ENCODE data around the gene DISC1.
"Not testable (repeated sequence)": the region's sequence is repeated elsewhere in the genome, so short reads cannot be mapped to it uniquely, and the experiment has no call there.

DISC1 gene

DNA sequence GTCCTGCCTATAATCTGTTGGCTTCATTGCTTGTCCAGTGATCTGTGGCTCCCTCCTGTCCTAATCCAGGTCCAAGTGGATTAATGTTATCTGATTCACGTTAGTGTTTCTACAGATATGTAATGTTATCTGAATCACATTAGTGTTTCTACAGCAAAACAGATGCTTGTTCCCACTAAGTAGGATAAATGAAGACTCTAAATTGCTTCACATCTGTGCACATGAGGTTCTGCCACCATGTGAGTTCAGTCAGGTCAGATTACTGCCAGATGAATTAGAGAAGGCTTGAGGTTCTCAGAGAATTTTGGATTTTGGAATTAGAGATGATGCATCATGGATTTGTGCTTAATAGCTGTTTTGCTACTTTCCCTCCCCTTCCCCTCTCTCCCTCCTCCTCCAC lies 13.2 kb downstream of the DISC1 start:
- DNase-seq (ENCODE audit: low spot score), result no peak

GRCh38 chr1:231641444-231641843 lies 14.9 kb downstream of the DISC1 start:
- not testable (repeated sequence) for DNase-seq (ENCODE audit: low spot score)

GRCh38 chr1:231642061-231642460 lies 15.5 kb downstream of the DISC1 start:
- not testable (repeated sequence) for DNase-seq (ENCODE audit: low spot score)

DNA sequence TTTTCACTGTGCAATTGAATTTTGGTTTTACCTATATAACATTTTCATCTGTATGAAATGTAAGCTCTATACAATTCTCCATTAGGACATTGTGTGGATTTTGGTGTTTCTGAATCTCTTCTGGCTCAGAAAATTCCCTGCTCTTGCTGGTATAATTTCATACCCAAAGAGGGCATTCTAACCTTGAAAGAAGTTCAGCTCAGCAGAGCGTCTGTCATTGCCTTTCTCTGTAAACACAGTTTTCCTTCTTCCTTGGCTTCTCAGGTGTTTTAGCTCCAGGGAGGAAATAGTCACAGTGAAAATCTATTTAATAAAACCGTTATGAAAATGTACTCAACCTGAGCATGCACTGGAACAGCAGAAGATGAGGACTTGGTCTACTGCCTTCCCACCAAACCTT lies 16.0 kb downstream of the DISC1 start:
- DNase-seq (ENCODE audit: low spot score), result no peak

- no peak for DNase-seq (ENCODE audit: low spot score)
These were observed 16.7 kb downstream of the DISC1 start for GRCh38 chr1:231643071-231643934.

GRCh38 chr1:231643935-231644237 lies 17.3 kb downstream of the DISC1 start:
- DNase-seq (ENCODE audit: low spot score), result no peak

DNA sequence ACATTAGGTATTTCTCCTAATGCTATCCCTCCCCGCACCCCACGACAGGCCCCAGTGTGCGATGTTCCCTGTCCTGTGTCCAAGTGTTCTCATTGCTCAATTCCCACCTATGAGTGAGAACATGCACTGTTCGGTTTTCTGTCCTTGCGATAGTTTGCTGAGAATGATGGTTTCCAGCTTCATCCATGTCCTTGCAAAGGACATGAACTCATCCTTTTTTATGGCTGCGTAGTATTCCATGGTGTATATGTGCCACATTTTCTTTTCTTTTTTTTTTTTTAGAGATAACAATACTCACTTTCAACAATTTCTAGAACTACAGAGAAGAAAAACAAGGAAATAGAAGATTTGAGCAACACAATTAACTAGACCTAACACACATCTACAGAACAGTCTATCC lies 19.0 kb downstream of the DISC1 start:
- DNase-seq (ENCODE audit: low spot score), result not testable (repeated sequence)

- DNase-seq (ENCODE audit: low spot score), result not testable (repeated sequence)
These were observed 19.6 kb downstream of the DISC1 start for GRCh38 chr1:231646165-231646564.

DNA sequence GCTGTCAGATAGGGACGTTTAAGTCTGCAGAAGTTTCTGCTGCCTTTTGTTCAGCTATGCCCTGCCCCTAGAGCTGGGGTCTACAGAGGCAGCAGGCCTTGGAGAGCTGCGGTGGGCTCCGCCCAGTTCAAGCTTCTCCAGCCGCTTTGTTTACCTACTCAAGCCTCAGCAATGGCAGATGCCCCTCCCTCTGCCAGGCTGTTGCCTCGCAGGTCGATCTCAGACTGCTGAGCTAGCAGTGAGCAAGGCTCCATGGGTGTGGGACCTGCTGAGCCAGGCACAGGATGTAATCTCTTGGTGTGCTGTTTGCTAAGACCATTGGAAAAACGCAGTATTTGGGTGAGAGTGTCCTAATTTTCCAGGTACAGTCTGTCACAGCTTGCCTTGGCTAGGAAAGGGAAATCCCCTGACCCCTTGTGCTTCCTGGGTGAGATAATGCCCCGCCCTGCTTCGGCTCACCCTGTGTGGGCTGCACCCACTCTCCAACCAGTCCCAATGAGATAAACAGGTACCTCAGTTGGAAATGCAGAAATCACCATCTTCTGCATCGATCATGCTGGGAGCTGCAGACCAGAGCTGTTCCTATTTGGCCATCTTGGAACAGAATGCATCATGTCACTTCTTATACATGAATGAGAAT lies 25.2 kb downstream of the DISC1 start:
- DNase-seq (ENCODE audit: low spot score), result not testable (repeated sequence)

- no peak for DNase-seq (ENCODE audit: low spot score)
These were observed 27.0 kb downstream of the DISC1 start for GRCh38 chr1:231653632-231654031.

- DNase-seq (ENCODE audit: low spot score), result no peak
These were observed 30.2 kb downstream of the DISC1 start for GRCh38 chr1:231656741-231657140.

- DNase-seq (ENCODE audit: low spot score), result not testable (repeated sequence)
These were observed 31.6 kb downstream of the DISC1 start for GRCh38 chr1:231658223-231658622.

- DNase-seq (ENCODE audit: low spot score), result no peak
These were observed 33.6 kb downstream of the DISC1 start for GRCh38 chr1:231660198-231660597.

DNA sequence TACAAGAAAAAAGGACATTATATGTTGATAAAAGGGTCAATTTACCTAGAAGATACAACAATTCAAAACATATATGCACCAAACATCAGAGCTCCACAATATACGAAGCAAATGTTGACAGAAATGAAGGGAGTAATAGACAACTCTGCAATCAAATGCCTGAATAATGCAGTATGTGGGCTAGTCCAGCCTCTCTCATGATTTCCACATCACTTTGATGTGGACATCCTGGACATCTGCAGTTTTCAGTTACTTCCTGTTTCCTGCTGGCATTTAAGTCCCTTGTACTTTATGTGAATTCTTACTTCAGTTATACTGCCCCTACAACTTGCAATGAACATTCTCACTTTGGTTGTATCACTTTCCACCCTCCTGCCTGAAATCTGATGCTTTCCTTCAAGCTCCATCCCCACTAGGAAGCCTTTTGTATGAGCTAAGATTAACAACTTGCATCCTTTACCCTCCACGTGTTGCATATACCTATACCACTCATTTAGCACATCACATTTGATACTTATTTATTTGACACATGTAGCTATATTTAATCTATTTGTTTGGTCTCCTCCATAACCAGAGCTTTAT lies 36.7 kb downstream of the DISC1 start:
- no peak for DNase-seq (ENCODE audit: low spot score)

DNA sequence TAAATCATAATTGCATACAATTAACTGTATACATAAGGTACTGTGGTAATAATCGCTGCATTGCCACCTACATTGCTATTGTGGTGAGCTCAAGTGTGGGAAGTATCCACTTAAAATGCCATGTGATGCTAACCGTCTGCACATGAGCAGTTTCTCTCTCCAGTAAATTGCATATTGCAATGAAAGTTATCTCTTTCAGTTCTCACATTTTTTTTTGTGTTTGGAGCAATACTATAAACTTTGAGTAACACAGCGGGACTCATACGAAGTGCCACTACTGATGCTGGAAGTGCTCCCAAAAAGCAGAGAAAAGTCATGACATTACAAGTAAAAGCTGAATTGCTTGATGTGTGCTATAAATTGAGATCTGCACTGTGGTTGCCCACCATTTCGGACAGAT lies 38.5 kb downstream of the DISC1 start:
- DNase-seq (ENCODE audit: low spot score), result no peak

- DNase-seq (ENCODE audit: low spot score), result no peak
These were observed 39.1 kb downstream of the DISC1 start for GRCh38 chr1:231665726-231666125.

DNA sequence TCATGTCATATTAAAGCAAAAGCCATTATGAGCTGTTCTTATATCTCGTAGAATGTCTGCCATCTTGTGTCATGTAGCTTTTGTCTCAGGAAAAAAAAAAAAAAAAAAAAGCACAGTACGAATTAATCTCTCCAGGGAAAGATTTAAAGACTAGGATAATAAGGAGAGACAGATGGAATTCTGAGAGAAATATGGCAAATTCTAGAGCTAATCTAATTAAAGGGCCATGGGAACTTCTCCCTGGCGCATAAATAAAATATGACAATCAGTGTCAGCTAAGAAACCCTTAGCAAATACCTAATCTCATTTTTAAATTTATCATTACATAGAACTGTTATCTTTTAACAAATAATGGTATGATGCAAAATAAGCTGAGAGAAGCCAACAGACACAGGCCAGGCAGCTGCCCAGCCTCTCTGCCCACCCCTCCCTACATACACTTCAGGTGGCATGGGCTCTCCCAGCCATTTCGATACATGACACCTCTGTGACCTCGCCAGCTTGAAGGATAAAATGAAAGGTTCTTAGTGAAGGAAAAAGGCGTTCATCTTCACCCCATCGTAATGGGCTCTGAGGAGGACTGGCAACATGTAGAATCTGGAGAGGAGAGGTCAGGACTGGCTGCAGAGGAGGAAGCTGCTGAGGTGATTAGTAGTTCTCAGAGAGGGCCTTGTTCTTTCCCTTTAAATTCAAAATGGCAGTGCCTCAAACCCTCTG lies 39.8 kb downstream of the DISC1 start:
- DNase-seq (ENCODE audit: low spot score), result no peak

GRCh38 chr1:231666937-231667608 lies 40.5 kb downstream of the DISC1 start:
- no peak for DNase-seq (ENCODE audit: low spot score)

DNA sequence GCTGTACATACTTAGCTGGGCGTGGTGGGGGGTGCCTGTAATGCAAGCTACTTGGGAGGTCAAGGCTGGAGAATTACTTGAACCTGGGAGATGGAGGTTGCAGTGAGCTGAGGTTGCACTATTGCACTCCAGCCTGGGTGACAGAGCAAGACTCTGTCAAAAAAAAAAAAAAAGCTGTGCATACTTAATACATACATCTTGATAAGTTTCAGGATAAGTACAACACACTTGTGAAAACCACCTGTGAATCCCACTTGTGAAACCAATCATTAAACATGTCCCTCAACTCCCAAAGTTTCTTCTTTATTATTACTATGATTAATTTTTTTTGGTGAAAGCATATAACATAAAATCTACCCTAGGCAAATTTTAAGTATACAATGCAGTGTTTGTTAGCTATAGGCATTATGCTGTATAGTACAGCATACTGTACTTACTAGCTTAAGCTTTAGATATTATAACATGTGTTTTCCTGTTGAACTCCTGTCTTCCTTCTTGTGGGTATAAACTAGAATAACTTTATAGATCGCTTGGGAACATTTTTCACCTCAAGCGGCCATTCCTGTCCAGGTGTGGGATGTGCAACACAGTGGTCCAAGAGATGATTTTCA lies 41.4 kb downstream of the DISC1 start:
- DNase-seq (ENCODE audit: low spot score), result no peak

GRCh38 chr1:231668826-231669225 lies 42.2 kb downstream of the DISC1 start:
- no peak for DNase-seq (ENCODE audit: low spot score)

DNA sequence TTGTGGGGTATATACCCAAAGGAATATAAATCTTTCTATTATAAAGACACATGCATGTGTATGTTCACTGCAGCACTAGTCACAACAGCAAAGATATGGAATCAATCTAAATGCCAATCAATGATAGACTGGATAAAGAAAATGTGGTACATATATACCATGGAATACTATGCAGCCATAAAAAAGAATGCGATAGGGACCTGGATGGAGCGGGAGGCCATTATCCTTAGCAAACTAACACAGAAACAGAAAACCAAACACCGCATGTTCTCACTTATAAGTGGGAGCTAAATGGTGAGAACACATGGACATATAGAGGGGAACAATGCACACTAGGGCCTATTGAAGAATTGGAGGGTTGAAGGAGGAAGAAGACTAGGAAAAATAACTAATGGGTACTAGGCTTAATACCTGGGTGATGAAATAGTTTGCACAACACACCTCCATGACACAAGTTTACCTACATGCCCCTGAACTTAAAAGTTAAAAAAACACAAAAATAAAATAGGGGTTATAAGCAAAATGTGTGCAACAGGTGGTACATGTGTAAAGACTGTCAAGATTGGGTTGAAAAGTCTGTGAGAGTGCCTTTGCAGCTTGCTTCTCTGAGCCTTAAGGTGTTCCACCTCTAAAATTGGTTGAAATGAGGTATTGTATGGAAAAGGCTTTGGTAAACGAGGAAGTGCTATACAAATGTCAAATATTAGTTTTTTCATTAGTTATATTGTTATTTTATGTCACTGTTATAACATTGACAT lies 43.5 kb downstream of the DISC1 start:
- not testable (repeated sequence) for DNase-seq (ENCODE audit: low spot score)
